Measurements from ENCODE around the gene PDP2.

The PDP2 gene

DNA sequence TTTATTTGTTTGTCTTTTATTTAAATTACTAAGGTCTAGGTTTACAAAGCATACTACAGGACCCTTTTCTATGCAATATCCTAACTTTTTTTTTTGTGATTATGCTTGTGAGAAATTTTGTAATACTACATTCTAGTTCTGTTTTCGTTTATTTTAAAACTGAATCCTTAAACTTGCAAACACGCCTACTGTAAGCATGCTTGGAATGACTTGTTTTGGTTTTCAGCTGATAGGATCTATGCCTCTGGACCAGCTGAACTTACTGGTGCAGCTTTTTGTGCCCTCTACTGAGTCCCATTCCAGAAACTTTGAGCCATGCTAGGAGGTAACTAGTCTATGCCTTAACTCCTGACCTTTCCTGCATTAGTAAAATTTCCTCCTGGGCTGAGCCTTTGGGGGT lies 6.0 kb downstream of the PDP2 start:
- no peak overlapping the region for H3K27ac ChIP-seq (ENCODE audit: low read depth, low read length)
- H3K4me1 ChIP-seq (ENCODE audit: control insufficient read depth, low read length) = peaks cover 5% of the 10 kb centered on the region
- H3K4me2 ChIP-seq (ENCODE audit: low read length) = no peak overlapping the region

DNA sequence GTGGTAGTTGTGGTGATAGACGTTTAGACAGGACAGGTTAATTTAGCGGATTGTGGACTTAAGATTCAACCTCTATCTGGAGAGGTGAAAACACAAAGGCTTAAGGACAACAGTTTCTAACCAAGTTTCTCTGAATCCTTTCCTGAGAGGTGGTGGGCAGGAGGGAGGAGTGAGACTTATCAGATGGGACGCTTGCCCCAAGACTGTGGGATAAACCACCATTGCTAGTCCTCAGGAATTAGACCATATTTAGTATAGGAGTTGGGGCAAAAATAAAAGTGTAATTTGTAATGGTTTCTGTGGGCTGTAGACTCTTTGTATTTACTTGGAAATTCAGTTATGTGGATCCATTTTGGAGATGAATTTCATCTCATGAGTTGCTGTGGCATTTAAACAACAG lies 6.6 kb downstream of the PDP2 start:
- Histone ChIP-seq H3K9me2 (replicated peaks; ENCODE audit: control insufficient read depth, low read length) (no peaks in the 10 kb centered on the region), H3K79me2 (ENCODE audit: control insufficient read depth, low read length) (peaks cover 16% of the 10 kb centered on the region), H3K9me3 (ENCODE audit: control insufficient read depth, insufficient read depth, low read length) (no peaks in the 10 kb centered on the region), H3K4me3 (ENCODE audit: low read length) (no peak overlapping the region), H3K4me1 (ENCODE audit: control insufficient read depth, low read length) (no peaks in the 10 kb centered on the region), H3F3A (ENCODE audit: control insufficient read depth, insufficient read depth) (no peaks in the 10 kb centered on the region), H3K4me2 (ENCODE audit: low read length) (no peak overlapping the region), H3K27me3 (ENCODE audit: control insufficient read depth, low read length) (no peaks in the 10 kb centered on the region), H4K20me1 (ENCODE audit: control insufficient read depth, insufficient read depth, low read depth, low read length) (no peaks in the 10 kb centered on the region; the same call in 1 of the 2 replicates), H3K36me3 (ENCODE audit: control insufficient read depth, low read length) (peaks cover 30% of the 10 kb centered on the region), H3K27ac (ENCODE audit: low read depth, low read length) (no peak overlapping the region)
- TF ChIP-seq, protein P1, sequence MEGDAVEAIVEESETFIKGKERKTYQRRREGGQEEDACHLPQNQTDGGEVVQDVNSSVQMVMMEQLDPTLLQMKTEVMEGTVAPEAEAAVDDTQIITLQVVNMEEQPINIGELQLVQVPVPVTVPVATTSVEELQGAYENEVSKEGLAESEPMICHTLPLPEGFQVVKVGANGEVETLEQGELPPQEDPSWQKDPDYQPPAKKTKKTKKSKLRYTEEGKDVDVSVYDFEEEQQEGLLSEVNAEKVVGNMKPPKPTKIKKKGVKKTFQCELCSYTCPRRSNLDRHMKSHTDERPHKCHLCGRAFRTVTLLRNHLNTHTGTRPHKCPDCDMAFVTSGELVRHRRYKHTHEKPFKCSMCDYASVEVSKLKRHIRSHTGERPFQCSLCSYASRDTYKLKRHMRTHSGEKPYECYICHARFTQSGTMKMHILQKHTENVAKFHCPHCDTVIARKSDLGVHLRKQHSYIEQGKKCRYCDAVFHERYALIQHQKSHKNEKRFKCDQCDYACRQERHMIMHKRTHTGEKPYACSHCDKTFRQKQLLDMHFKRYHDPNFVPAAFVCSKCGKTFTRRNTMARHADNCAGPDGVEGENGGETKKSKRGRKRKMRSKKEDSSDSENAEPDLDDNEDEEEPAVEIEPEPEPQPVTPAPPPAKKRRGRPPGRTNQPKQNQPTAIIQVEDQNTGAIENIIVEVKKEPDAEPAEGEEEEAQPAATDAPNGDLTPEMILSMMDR (IDR thresholded peaks at IDR 0.05; ENCODE audit: low read depth, low read length, poor library complexity, severe bottlenecking) = no peak
- no peak for TF ChIP-seq EZH2phosphoT487 (IDR thresholded peaks at IDR 0.05; ENCODE audit: borderline replicate concordance, low read length)

More for the DNA sequence above, 6.0 kb downstream of the PDP2 start:
- Histone ChIP-seq H3K9me2 (replicated peaks; ENCODE audit: control insufficient read depth, low read length) (no peaks in the 10 kb centered on the region), H3F3A (ENCODE audit: control insufficient read depth, insufficient read depth) (no peaks in the 10 kb centered on the region), H3K79me2 (ENCODE audit: control insufficient read depth, low read length) (peaks cover 21% of the 10 kb centered on the region), H3K9me3 (ENCODE audit: control insufficient read depth, insufficient read depth, low read length) (no peaks in the 10 kb centered on the region), H3K36me3 (ENCODE audit: control insufficient read depth, low read length) (peaks cover 30% of the 10 kb centered on the region), H4K20me1 (ENCODE audit: control insufficient read depth, insufficient read depth, low read depth, low read length) (no peaks in the 10 kb centered on the region; the same call in 1 of the 2 replicates), H3K4me3 (ENCODE audit: low read length) (no peak overlapping the region), H3K27me3 (ENCODE audit: control insufficient read depth, low read length) (no peaks in the 10 kb centered on the region)
- TF ChIP-seq, protein P1 (IDR thresholded peaks at IDR 0.05; ENCODE audit: low read depth, low read length, poor library complexity, severe bottlenecking) = no peak
- TF ChIP-seq EZH2phosphoT487 (IDR thresholded peaks at IDR 0.05; ENCODE audit: borderline replicate concordance, low read length) = no peak

DNA sequence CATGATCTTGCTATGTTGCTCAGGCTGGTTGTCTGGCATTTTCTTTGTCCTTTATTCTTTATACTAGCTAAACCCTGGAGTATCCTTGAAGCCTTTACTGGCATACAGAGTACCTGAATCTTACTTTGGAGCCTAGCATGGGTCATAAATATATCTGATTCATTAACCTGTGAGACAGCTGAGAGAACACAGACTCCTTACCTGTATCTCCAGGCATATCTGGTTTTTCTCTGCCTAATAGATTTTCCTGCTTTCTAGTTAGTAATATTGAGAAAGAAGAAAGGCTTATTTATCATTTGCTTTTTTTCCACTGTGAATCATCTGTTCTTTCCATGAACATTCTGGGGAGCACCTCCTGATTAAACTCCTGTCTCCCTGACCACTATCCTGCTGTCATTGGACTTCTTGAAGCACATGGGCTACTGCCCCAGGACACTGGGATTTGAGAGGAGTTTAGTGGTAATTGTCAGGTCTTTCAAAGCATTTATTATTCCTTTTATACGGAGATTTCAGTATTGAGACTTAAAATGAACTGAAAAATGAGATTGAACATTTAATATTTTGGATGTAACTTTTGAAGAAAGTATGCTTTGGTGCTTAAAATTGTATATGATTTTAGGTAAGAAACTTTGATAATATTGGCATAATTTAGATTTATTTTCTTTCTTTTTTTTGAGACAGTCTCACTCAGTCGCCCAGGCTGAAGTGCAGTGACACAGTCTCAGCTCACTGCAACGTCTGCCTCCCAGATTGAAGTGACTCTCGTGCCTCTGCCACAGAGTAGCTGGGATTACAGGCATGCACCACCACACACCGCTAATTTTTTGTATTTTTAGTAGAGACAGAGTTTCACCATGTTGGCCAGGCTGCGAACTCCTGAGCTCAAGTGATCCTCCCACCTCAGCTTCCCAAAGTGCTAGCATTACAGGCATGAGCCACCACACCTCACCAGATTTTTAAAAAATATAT lies 8.6 kb downstream of the PDP2 start:
- 0 out of 2 replicates have a peak, but pooled peaks cover 4% of the 10 kb centered on the region for H3K4me1 ChIP-seq (ENCODE audit: control insufficient read depth, low read length)
- no peak for TF ChIP-seq EZH2phosphoT487 (IDR thresholded peaks at IDR 0.05; ENCODE audit: borderline replicate concordance, low read length)
- TF ChIP-seq, protein P1 (IDR thresholded peaks at IDR 0.05; ENCODE audit: low read depth, low read length, poor library complexity, severe bottlenecking) = no peak
- H3K79me2 ChIP-seq (ENCODE audit: control insufficient read depth, low read length) = peaks cover 9% of the 10 kb centered on the region; the same call in 1 of the 2 replicates
- peaks cover 30% of the 10 kb centered on the region for H3K36me3 ChIP-seq (ENCODE audit: control insufficient read depth, low read length)
- H3K9me2 ChIP-seq (replicated peaks; ENCODE audit: control insufficient read depth, low read length) = no peaks in the 10 kb centered on the region
- H4K20me1 ChIP-seq (ENCODE audit: control insufficient read depth, insufficient read depth, low read depth, low read length) = no peaks in the 10 kb centered on the region; the same call in 1 of the 2 replicates
- no peaks in the 10 kb centered on the region for H3K27me3 ChIP-seq (ENCODE audit: control insufficient read depth, low read length)
- no peak overlapping the region for H3K27ac ChIP-seq (ENCODE audit: low read depth, low read length)
- no peaks in the 10 kb centered on the region for H3K9me3 ChIP-seq (ENCODE audit: control insufficient read depth, insufficient read depth, low read length)
- H3K4me3 ChIP-seq (ENCODE audit: low read length) = no peak overlapping the region
- H3K4me2 ChIP-seq (ENCODE audit: low read length) = no peak overlapping the region
- H3F3A ChIP-seq (ENCODE audit: control insufficient read depth, insufficient read depth) = 0 out of 2 replicates have a peak, but pooled peaks cover 2% of the 10 kb centered on the region
